DMS53 treated with DMSO at 0.1 percent for 48 hours (cell line): Measurements from ENCODE around the gene GATAD1.
"Not testable (repeated sequence)": the region's sequence is repeated elsewhere in the genome, so short reads cannot be mapped to it uniquely, and the experiment has no call there.

Experiments used
- DNase-seq: peaks from one replicate; lab custom pipeline; 2025; ENCODE audit not compliant: unreplicated experiment; lab: John Stamatoyannopoulos, UW

The GATAD1 gene

GRCh38 chr7:92447345-92448204 is at the start of gene GATAD1:
Gene GATAD1 (plus strand): TSS chr7:92447482. CDS start chr7:92447730, 248 bp downstream.
- DNase-seq = peak; percentile 93

DNA sequence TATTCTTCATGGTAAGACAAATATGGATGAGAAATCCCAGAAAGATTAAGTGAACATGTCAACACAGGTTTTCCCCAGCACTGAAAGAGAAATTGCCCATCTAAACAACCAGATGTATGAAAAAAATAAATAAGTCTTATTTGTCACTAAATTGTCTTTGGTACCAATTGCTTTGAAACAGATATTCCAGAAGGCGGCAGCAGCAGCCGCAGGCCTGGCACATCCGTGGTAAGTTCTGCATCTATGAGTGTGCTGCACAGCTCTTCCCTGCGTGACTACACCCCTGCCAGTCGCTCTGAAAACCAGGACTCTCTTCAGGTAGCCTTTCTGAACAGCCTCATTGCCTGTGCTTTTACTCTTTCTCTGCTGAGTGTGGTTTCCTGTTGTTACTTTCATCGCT is 49.7 kb upstream of the GATAD1 start:
- DNase-seq = no peak

GRCh38 chr7:92400013-92400412 is 47.3 kb upstream of the GATAD1 start:
- DNase-seq = no peak

DNA sequence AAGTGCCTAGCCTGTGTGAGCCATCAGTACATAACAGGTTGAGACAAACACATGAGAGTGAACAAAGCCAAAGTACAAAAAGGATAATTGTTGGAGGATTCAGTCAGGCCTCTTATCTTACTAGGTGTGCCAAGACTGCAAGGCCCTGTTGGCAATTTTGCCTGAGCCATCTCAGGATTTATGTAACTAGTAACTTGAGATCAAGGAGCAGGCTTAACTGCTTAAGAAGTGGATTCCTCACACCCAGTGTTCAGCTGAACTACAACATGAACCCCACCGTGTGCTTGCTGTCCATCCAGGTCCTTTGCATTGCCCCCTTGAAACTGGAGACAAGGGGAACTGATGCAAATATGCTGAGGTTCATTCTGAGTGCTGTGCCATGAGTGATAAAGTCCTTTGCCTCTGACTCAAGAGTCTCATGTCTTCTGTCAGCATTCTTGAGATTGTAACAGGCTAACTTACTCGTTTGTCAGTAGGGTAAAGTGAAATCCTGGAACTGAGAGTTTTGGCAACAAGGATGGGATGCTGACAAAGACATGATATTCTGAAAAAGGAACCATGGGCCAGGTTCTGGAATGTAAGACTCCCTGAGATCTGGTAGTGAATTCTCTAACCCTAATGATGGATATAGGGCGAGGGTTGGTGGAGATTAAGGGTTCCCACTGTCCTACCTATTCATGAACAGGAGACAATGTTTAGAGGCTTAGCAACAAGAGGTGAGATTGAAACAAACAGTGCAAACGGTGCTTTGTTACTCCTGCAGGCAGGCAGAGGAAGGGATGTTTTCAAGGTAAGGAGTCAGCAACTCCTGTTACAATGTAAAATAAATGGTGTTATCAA is 44.1 kb upstream of the GATAD1 start:
- no peak for DNase-seq

DNA sequence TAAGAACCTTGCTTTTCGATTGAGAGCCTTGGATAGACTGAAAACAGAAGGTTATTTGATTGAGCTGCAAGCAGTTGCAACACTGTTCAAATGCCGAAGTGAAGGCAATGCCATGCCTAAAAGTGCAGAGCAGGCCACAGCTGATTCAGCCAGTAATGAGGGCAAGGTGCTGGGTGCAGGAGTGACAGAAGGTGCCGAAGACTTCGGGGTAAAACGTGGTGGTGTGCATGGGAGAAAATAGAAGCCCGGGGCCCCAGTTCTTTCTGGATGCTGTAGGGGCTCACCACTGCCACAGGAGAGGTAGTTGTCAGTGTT is 43.6 kb upstream of the GATAD1 start:
- no peak for DNase-seq

DNA sequence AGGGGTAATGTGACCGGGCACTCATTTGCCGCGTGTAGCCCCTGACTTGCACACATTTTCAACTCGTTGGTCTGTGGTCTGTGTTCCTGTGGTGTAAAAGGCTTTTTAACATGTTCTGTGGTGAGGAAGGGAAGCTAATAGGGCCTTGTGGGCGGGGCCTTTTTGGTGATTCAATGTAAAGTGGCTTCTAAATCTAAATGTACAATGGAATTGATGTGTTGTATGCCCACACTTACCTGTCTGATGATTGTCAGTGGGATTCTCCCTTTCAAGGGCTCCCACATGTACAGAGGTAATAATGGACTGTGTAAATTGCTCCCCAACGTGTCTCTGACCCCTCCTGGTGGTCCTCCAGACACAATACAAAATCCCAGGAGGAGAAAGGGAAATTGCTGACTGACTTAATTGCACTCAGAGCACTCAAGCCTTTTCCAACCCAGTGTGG is 43.1 kb upstream of the GATAD1 start:
- DNase-seq = no peak

GRCh38 chr7:92409357-92409756 is 37.9 kb upstream of the GATAD1 start:
- DNase-seq = no peak

- DNase-seq = not testable (repeated sequence)
Measured at GRCh38 chr7:92410162-92410561, 37.1 kb upstream of the GATAD1 start.

- DNase-seq = no peak
Measured at GRCh38 chr7:92412745-92413144, 34.5 kb upstream of the GATAD1 start.

DNA sequence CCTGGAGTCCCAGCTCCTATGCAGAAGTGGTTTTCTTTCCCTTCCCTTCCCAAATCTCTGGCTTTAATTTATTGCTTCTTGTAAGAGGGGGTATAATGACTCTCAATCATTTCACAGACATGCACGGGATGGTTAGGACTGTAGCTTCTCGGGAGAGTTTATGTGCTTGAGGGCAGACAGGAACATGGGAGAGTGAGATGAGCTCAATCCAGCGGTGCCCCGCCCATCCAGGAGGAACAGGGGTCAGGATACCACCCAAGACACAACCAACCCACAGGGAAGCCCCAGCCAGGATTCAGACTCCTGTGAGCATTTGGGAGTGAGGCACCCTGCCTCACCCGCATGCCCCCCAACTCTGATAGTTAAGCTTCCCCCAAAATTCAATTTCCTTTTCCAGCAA is 33.7 kb upstream of the GATAD1 start:
- DNase-seq = no peak

DNA sequence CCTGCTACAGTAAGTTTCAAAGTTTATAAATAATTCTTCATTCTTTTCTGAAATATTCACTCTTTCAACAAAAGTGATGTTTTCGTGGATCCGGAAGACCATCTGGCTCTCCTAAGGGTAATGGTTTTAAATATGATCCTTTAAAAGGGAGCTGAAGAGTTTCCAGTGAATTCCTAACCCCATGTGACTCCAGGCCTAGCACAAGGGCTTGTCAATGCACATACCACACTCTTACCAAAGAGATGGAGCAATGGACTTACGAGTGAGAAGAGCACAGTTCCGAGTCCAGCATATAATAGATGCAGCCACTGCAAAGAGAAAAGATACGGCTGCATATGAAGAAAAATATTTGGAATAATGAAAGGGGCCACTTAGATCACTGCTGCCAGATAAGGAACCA is 32.1 kb upstream of the GATAD1 start:
- no peak for DNase-seq

- DNase-seq = no peak
Measured at GRCh38 chr7:92417913-92418312, 29.4 kb upstream of the GATAD1 start.

- DNase-seq = peak; percentile 98
Measured at GRCh38 chr7:92421676-92422435, 25.4 kb upstream of the GATAD1 start.

DNA sequence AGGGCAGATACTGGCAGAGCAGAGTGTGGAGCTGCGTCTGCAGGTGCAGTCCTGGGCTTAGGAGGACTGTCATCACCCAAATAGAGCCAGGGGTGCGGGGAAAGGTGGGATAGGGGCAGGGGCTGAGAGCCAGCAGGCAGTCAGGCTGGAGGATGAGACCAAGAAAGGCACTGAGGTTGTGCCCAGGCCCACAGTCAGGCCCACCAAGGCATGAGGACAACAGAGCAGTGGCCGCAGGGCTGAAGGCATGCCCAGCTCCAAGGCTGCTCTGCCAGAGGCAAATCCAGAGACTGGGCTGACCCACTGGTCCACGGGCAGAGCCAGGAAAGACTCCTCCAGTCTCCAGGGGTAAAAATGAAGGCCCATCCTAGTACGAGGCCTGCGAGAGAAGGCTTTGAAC is 24.4 kb upstream of the GATAD1 start:
- no peak for DNase-seq

DNA sequence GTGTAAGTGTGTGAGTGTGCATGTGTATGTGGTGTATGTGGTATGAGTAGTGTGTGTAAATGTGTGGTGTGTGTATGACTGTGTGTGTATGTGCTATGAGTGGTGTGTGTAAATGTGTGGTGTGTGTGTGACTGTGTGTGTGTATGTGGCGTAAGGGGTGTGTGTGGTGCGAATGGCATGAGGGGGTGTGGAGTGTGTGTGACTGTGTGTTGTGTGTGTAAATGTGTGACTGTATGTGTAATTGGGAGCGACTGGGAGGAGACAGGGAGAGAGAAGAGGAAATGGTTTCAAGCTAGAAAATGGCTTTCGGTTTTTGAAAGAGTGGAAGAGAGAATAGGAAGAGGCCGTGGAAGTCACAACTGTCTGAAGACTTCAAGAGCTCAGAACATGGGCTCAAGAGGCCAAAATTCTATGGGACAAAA is 23.6 kb upstream of the GATAD1 start:
- DNase-seq = no peak

- DNase-seq = peak; percentile 51
Measured at GRCh38 chr7:92425311-92425947, 21.9 kb upstream of the GATAD1 start.

- DNase-seq = no peak
Measured at GRCh38 chr7:92427193-92427592, 20.1 kb upstream of the GATAD1 start.

GRCh38 chr7:92432299-92432946 is 14.9 kb upstream of the GATAD1 start:
- DNase-seq = no peak

GRCh38 chr7:92433019-92433418 is 14.3 kb upstream of the GATAD1 start:
- no peak for DNase-seq

GRCh38 chr7:92435542-92435941 is 11.7 kb upstream of the GATAD1 start:
- no peak for DNase-seq
